ENCODE measurements around the gene CSN3. TPM values are rescaled to one million over a fixed set of nuclear protein-coding genes. Genes with fewer than 3 reads are reported as not detected.
"Not testable (repeated sequence)": the region's sequence is repeated elsewhere in the genome, so short reads cannot be mapped to it uniquely, and the experiment has no call there.

The CSN3 gene
- polyA plus RNA-seq, 4 donors, result not detected

DNA sequence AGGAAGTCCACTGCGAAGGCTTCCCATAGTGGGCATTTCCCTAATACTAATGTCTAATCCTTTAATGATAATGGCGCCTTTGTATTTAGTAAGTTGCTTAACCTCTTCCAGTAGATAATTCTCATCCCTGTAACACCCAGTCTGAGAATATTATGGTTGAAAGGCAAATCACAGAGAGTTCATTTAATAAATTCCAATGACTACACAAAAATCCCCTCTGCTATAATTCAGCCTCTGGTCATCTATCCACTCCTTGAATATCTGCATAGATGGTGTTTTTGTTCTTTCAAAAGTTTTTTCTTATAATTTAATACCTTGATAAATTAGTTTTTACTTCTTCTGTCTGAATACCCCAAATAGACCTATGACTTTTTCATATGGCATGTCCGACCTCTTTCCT, 21.0 kb upstream of the CSN3 start:
- not testable (repeated sequence) for H3K27me3 ChIP-seq (ENCODE audit: control insufficient read depth in 3 of 3, insufficient read depth in 3 of 3, low read length in 3 of 3); H3K4me1 ChIP-seq (ENCODE audit: control insufficient read depth in 3 of 3, insufficient read depth in 2 of 3, low read depth in 1 of 3, low read length in 2 of 3); H3K27ac ChIP-seq (ENCODE audit: low read depth in 1 of 3, low read length in 2 of 3); H3K9me3 ChIP-seq (ENCODE audit: control insufficient read depth in 2 of 2, insufficient read depth in 1 of 2, low read depth in 1 of 2, low read length in 1 of 2); H3K4me3 ChIP-seq (ENCODE audit: low read depth in 1 of 3, low read length in 3 of 3); H3K36me3 ChIP-seq (ENCODE audit: control insufficient read depth in 3 of 3, insufficient read depth in 2 of 3, low read depth in 1 of 3, low read length in 3 of 3); DNase-seq
- FAIRE-seq, result peak; percentile 91
- WGBS, 3 donors, result 92 to 96% (median 95%) methylated on average over 3 of the region's 3 CpGs

- H3K36me3 ChIP-seq (ENCODE audit: control insufficient read depth in 3 of 3, insufficient read depth in 2 of 3, low read depth in 1 of 3, low read length in 3 of 3); H3K27me3 ChIP-seq (ENCODE audit: control insufficient read depth in 3 of 3, insufficient read depth in 3 of 3, low read length in 3 of 3); FAIRE-seq; H3K27ac ChIP-seq (ENCODE audit: low read depth in 1 of 3, low read length in 2 of 3); H3K4me3 ChIP-seq (ENCODE audit: low read depth in 1 of 3, low read length in 3 of 3); H3K4me1 ChIP-seq (ENCODE audit: control insufficient read depth in 3 of 3, insufficient read depth in 2 of 3, low read depth in 1 of 3, low read length in 2 of 3); H3K9me3 ChIP-seq (ENCODE audit: control insufficient read depth in 2 of 2, insufficient read depth in 1 of 2, low read depth in 1 of 2, low read length in 1 of 2); DNase-seq: not testable (repeated sequence)
Measured at GRCh38 chr4:70221818-70222217, 20.6 kb upstream of the CSN3 start.

DNA sequence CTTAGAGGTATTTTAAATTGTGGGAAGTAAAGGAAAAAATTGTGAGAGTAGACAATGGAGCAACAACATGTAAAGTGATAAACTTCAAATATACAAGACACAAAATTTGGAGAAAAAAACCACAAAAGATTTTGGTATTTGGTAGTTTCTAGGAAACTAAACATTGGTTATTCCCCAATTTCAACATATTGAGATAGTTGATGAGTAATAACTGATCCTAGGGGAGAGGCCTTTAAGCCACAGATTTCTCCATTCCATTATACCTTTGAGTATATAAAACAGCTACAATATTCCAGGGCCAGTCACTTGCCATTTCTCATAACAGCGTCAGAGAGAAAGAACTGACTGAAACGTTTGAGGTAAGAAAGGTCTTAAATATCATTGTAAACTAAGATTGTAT, 16.6 kb upstream of the CSN3 start, which contains the start of gene FDCSP:
Gene FDCSP, plus strand, starts transcription at position 301 of the 400 bp plus-strand sequence. CDS start 5,071 bp downstream, outside the sequence.
- FAIRE-seq (no peak), DNase-seq (no peak)
- H3K9me3 ChIP-seq (ENCODE audit: control insufficient read depth in 2 of 2, insufficient read depth in 1 of 2, low read depth in 1 of 2, low read length in 1 of 2), result no peaks in the 10 kb centered on the region
- H3K36me3 ChIP-seq (ENCODE audit: control insufficient read depth in 3 of 3, insufficient read depth in 2 of 3, low read depth in 1 of 3, low read length in 3 of 3), result no peaks in the 10 kb centered on the region
- no peak within 1 kb of the TSS for H3K4me3 ChIP-seq (ENCODE audit: low read depth in 1 of 3, low read length in 3 of 3)
- no peaks in the 10 kb centered on the region for H3K4me1 ChIP-seq (ENCODE audit: control insufficient read depth in 3 of 3, insufficient read depth in 2 of 3, low read depth in 1 of 3, low read length in 2 of 3)
- H3K27ac ChIP-seq (ENCODE audit: low read depth in 1 of 3, low read length in 2 of 3), result no peak within 1 kb of the TSS
- H3K27me3 ChIP-seq (ENCODE audit: control insufficient read depth in 3 of 3, insufficient read depth in 3 of 3, low read length in 3 of 3), result no peaks in the 10 kb centered on the region
- 62 to 76% (median 74%) methylated on average over 2 of the region's 2 CpGs for WGBS, 3 donors

GRCh38 chr4:70236125-70236524, 6.3 kb upstream of the CSN3 start:
- H3K27me3 ChIP-seq (ENCODE audit: control insufficient read depth in 3 of 3, insufficient read depth in 3 of 3, low read length in 3 of 3), result no peaks in the 10 kb centered on the region
- H3K4me1 ChIP-seq (ENCODE audit: control insufficient read depth in 3 of 3, insufficient read depth in 2 of 3, low read depth in 1 of 3, low read length in 2 of 3), result no peaks in the 10 kb centered on the region
- no peak overlapping the region for H3K4me3 ChIP-seq (ENCODE audit: low read depth in 1 of 3, low read length in 3 of 3)
- no peaks in the 10 kb centered on the region for H3K9me3 ChIP-seq (ENCODE audit: control insufficient read depth in 2 of 2, insufficient read depth in 1 of 2, low read depth in 1 of 2, low read length in 1 of 2)
- no peak for FAIRE-seq
- H3K27ac ChIP-seq (ENCODE audit: low read depth in 1 of 3, low read length in 2 of 3), result no peak overlapping the region
- no peaks in the 10 kb centered on the region for H3K36me3 ChIP-seq (ENCODE audit: control insufficient read depth in 3 of 3, insufficient read depth in 2 of 3, low read depth in 1 of 3, low read length in 3 of 3)
- peak in 1 of 2 donors; percentile 8 for DNase-seq
- 59 to 84% (median 83%) methylated on average over 1 of the region's 1 CpG for WGBS, 3 donors

GRCh38 chr4:70239131-70239883, 3.1 kb upstream of the CSN3 start:
- H3K27ac ChIP-seq (ENCODE audit: low read depth in 1 of 3, low read length in 2 of 3), result no peak overlapping the region
- no peak overlapping the region for H3K4me3 ChIP-seq (ENCODE audit: low read depth in 1 of 3, low read length in 3 of 3)
- FAIRE-seq (no peak), DNase-seq (no peak)
- H3K9me3 ChIP-seq (ENCODE audit: control insufficient read depth in 2 of 2, insufficient read depth in 1 of 2, low read depth in 1 of 2, low read length in 1 of 2), result no peaks in the 10 kb centered on the region
- H3K4me1 ChIP-seq (ENCODE audit: control insufficient read depth in 3 of 3, insufficient read depth in 2 of 3, low read depth in 1 of 3, low read length in 2 of 3), result no peaks in the 10 kb centered on the region
- WGBS, 3 donors, result 32 to 62% (median 53%) methylated on average over 3 of the region's 3 CpGs
- no peaks in the 10 kb centered on the region for H3K36me3 ChIP-seq (ENCODE audit: control insufficient read depth in 3 of 3, insufficient read depth in 2 of 3, low read depth in 1 of 3, low read length in 3 of 3)
- H3K27me3 ChIP-seq (ENCODE audit: control insufficient read depth in 3 of 3, insufficient read depth in 3 of 3, low read length in 3 of 3), result no peaks in the 10 kb centered on the region

GRCh38 chr4:70239884-70240591, 2.4 kb upstream of the CSN3 start:
- Histone ChIP-seq H3K36me3 (ENCODE audit: control insufficient read depth in 3 of 3, insufficient read depth in 2 of 3, low read depth in 1 of 3, low read length in 3 of 3) (no peaks in the 10 kb centered on the region), H3K4me3 (ENCODE audit: low read depth in 1 of 3, low read length in 3 of 3) (no peak overlapping the region), H3K9me3 (ENCODE audit: control insufficient read depth in 2 of 2, insufficient read depth in 1 of 2, low read depth in 1 of 2, low read length in 1 of 2) (no peaks in the 10 kb centered on the region), H3K4me1 (ENCODE audit: control insufficient read depth in 3 of 3, insufficient read depth in 2 of 3, low read depth in 1 of 3, low read length in 2 of 3) (no peaks in the 10 kb centered on the region), H3K27me3 (ENCODE audit: control insufficient read depth in 3 of 3, insufficient read depth in 3 of 3, low read length in 3 of 3) (no peaks in the 10 kb centered on the region), H3K27ac (ENCODE audit: low read depth in 1 of 3, low read length in 2 of 3) (no peak overlapping the region)
- peak in 1 of 2 donors; percentile 7 for DNase-seq
- FAIRE-seq, result no peak
- 51 to 80% (median 69%) methylated on average over 5 of the region's 5 CpGs for WGBS, 3 donors

GRCh38 chr4:70243091-70243490, 694 bp downstream of the CSN3 start:
- H3K27me3 ChIP-seq (ENCODE audit: control insufficient read depth in 3 of 3, insufficient read depth in 3 of 3, low read length in 3 of 3), result no peaks in the 10 kb centered on the region
- 74 to 81% (median 80%) methylated on average over 4 of the region's 4 CpGs for WGBS, 3 donors
- FAIRE-seq (no peak), DNase-seq (no peak)
- H3K9me3 ChIP-seq (ENCODE audit: control insufficient read depth in 2 of 2, insufficient read depth in 1 of 2, low read depth in 1 of 2, low read length in 1 of 2), result no peaks in the 10 kb centered on the region
- no peaks in the 10 kb centered on the region for H3K36me3 ChIP-seq (ENCODE audit: control insufficient read depth in 3 of 3, insufficient read depth in 2 of 3, low read depth in 1 of 3, low read length in 3 of 3)
- no peaks in the 10 kb centered on the region for H3K4me1 ChIP-seq (ENCODE audit: control insufficient read depth in 3 of 3, insufficient read depth in 2 of 3, low read depth in 1 of 3, low read length in 2 of 3)
- H3K27ac ChIP-seq (ENCODE audit: low read depth in 1 of 3, low read length in 2 of 3), result no peak overlapping the region
- H3K4me3 ChIP-seq (ENCODE audit: low read depth in 1 of 3, low read length in 3 of 3), result no peak overlapping the region

DNA sequence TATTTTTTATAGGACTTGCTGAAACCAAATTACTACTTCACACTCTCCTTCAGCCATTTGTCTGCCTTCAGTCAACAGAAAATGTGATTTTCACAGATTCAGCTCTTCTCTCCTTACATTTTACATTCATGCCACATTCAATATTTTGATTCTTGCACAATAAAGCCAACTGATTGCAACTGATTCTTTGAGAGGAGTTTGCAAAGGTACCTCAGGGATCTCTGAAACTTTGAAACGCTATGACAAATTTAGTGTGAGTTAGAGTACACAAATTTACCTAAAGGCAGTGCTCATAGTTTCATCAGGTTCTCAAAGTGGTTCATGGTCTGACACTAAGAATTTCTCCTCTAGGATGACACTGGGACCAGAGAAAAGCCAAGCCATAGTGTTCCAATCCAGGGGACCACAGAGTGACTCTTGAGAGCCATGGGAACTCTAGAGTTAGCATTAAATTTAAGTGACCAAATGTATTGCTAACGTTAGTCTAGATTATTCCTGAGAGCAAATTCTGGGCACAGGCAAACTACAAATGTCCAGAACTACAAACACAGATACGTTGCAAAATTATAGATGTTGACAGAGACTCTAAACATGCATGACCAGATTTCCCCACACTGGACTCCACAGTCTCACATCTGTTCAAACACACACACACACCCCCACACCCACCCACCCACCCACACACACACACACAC, 9.0 kb downstream of the CSN3 start:
- no peaks in the 10 kb centered on the region for H3K27me3 ChIP-seq (ENCODE audit: control insufficient read depth in 3 of 3, insufficient read depth in 3 of 3, low read length in 3 of 3)
- no peaks in the 10 kb centered on the region for H3K9me3 ChIP-seq (ENCODE audit: control insufficient read depth in 2 of 2, insufficient read depth in 1 of 2, low read depth in 1 of 2, low read length in 1 of 2)
- H3K4me1 ChIP-seq (ENCODE audit: control insufficient read depth in 3 of 3, insufficient read depth in 2 of 3, low read depth in 1 of 3, low read length in 2 of 3), result no peaks in the 10 kb centered on the region
- FAIRE-seq, result no peak
- no peak overlapping the region for H3K4me3 ChIP-seq (ENCODE audit: low read depth in 1 of 3, low read length in 3 of 3)
- H3K36me3 ChIP-seq (ENCODE audit: control insufficient read depth in 3 of 3, insufficient read depth in 2 of 3, low read depth in 1 of 3, low read length in 3 of 3), result no peaks in the 10 kb centered on the region
- no peak for DNase-seq
- no peak overlapping the region for H3K27ac ChIP-seq (ENCODE audit: low read depth in 1 of 3, low read length in 2 of 3)
- 36 to 70% (median 55%) methylated on average over 3 of the region's 3 CpGs for WGBS, 3 donors
